H9 (cell line): ENCODE results near the gene HBD. TPM values are rescaled to one million over a fixed set of nuclear protein-coding genes. Genes with fewer than 3 reads are reported as not detected.

Experiments
- DNase-seq: peaks from one replicate; pipeline ENCODE4 v3.0.0-alpha.2; 2017
- H2AFZ ChIP-seq: one replicate; pipeline ENCODE4 v1.6.1; 2013; ENCODE audit warnings: mild to moderate bottlenecking, low read length, control low read depth, moderate library complexity
- H2AK5ac ChIP-seq: 2 replicates; pipeline ENCODE4 v1.6.1; 2013; ENCODE audit warnings: low read length, control low read depth, mixed read lengths; ENCODE audit not compliant: insufficient read length
- H2BK120ac ChIP-seq: one replicate; pipeline ENCODE4 v1.6.1; 2013; ENCODE audit warnings: low read depth, mild to moderate bottlenecking, low read length, control low read depth, inconsistent platforms; ENCODE audit not compliant: poor library complexity, severe bottlenecking
- H2BK12ac ChIP-seq: 2 replicates; pipeline ENCODE4 v1.6.1; 2013; ENCODE audit warnings: low read length, control low read depth, mixed read lengths, low read depth; ENCODE audit not compliant: insufficient read length
- H2BK15ac ChIP-seq: 2 replicates; pipeline ENCODE4 v1.6.1; 2013; ENCODE audit warnings: low read depth, low read length, control low read depth
- H2BK20ac ChIP-seq: one replicate; pipeline ENCODE4 v1.6.1; 2013; ENCODE audit warnings: low read depth, mild to moderate bottlenecking, low read length, control low read depth, inconsistent platforms; ENCODE audit not compliant: poor library complexity, severe bottlenecking
- H2BK5ac ChIP-seq: 2 replicates; pipeline ENCODE4 v1.6.1; 2013; ENCODE audit warnings: low read length, control low read depth, mixed read lengths; ENCODE audit not compliant: insufficient read length
- H3K14ac ChIP-seq: 2 replicates; pipeline ENCODE4 v1.6.1; 2013; ENCODE audit warnings: low read length, control low read depth; ENCODE audit not compliant: insufficient read depth
- H3K18ac ChIP-seq: 2 replicates; pipeline ENCODE4 v1.6.1; 2013; ENCODE audit warnings: low read depth, mild to moderate bottlenecking, mixed read lengths, low read length, control low read depth; ENCODE audit not compliant: insufficient read length
- H3K23ac ChIP-seq: 2 replicates; pipeline ENCODE4 v1.6.1; 2013; ENCODE audit warnings: low read length, control low read depth, mixed read lengths, low read depth; ENCODE audit not compliant: insufficient read length
- H3K23me2 ChIP-seq: 2 replicates; pipeline ENCODE4 v1.6.1; 2013; ENCODE audit warnings: low read depth, mild to moderate bottlenecking, mixed read lengths, low read length, control low read depth; ENCODE audit not compliant: insufficient read length, poor library complexity, severe bottlenecking
- H3K27ac ChIP-seq: 2 replicates; pipeline ENCODE4 v1.5.1; 2013; ENCODE audit warnings: low read length, control low read depth, mixed read lengths, low read depth; ENCODE audit not compliant: insufficient read length
- H3K27me3 ChIP-seq: 2 replicates; pipeline ENCODE4 v1.6.1; 2013; ENCODE audit warnings: low read length, control low read depth, inconsistent platforms; ENCODE audit not compliant: insufficient read depth
- H3K4ac ChIP-seq: 2 replicates; pipeline ENCODE4 v1.6.1; 2013; ENCODE audit warnings: low read depth, mild to moderate bottlenecking, control low read depth, inconsistent platforms, low read length, moderate library complexity
- H3K4me1 ChIP-seq: 2 replicates; pipeline ENCODE4 v1.6.1; 2013; ENCODE audit warnings: low read length, control low read depth, inconsistent platforms; ENCODE audit not compliant: insufficient read depth
- H3K4me2 ChIP-seq: 2 replicates; pipeline ENCODE4 v1.6.1; 2013; ENCODE audit warnings: low read length, control low read depth, mixed read lengths; ENCODE audit not compliant: insufficient read length, insufficient read depth
- H3K56ac ChIP-seq: 2 replicates; pipeline ENCODE4 v1.6.1; 2013; ENCODE audit warnings: low read depth, mild to moderate bottlenecking, mixed read lengths, low read length, control low read depth; ENCODE audit not compliant: insufficient read length
- H3K79me1 ChIP-seq: 2 replicates; pipeline ENCODE4 v1.6.1; 2013; ENCODE audit warnings: low read depth, mild to moderate bottlenecking, moderate library complexity, low read length, control low read depth, inconsistent platforms; ENCODE audit not compliant: insufficient read depth, poor library complexity, severe bottlenecking
- H3K79me2 ChIP-seq: 2 replicates; pipeline ENCODE4 v1.6.1; 2013; ENCODE audit warnings: low read length, control low read depth, inconsistent platforms; ENCODE audit not compliant: insufficient read depth
- H3K9ac ChIP-seq: 2 replicates; pipeline ENCODE4 v1.6.1; 2013; ENCODE audit warnings: low read length, control low read depth, mixed read lengths; ENCODE audit not compliant: insufficient read length; ENCODE audit errors: extremely low read depth
- H3K9me3 ChIP-seq: one replicate; pipeline ENCODE4 v1.6.1; 2013; ENCODE audit warnings: low read depth, low read length, inconsistent platforms; ENCODE audit not compliant: control insufficient read depth
- H3T11ph ChIP-seq: one replicate; pipeline ENCODE4 v1.6.1; 2013; ENCODE audit warnings: mild to moderate bottlenecking, low read length, control low read depth, inconsistent platforms
- H4K20me1 ChIP-seq: one replicate; pipeline ENCODE4 v1.6.1; 2013; ENCODE audit not compliant: control insufficient read depth, insufficient read length, insufficient read depth
- H4K5ac ChIP-seq: 2 replicates; pipeline ENCODE4 v1.6.1; 2013; ENCODE audit warnings: low read depth, mild to moderate bottlenecking, mixed read lengths, low read length, control low read depth; ENCODE audit not compliant: insufficient read length
- H4K8ac ChIP-seq: replicated peaks from 2 replicates; pipeline ENCODE4 v1.6.1; 2013; ENCODE audit warnings: low read length, control low read depth, mixed read lengths, low read depth; ENCODE audit not compliant: insufficient read length
- H4K91ac ChIP-seq: 2 replicates; pipeline ENCODE4 v1.6.1; 2013; ENCODE audit warnings: low read depth, mild to moderate bottlenecking, moderate library complexity, mixed read lengths, low read length, control low read depth; ENCODE audit not compliant: insufficient read length
- H3K27ac Mint-ChIP-seq, 3 experiments: 2 replicates in 2 of 3; 3 replicates in 1 of 3; pipeline ENCODE4 v1.8.0; 2020 to 2021; ENCODE audit warnings: mixed read lengths in 3 of 3, mild to moderate bottlenecking in 1 of 3, moderate library complexity in 1 of 3
- H3K27me3 Mint-ChIP-seq: 2 replicates; pipeline ENCODE4 v1.8.0; 2021; ENCODE audit warnings: low read depth, mild to moderate bottlenecking, moderate library complexity, mixed read lengths
- H3K36me3 Mint-ChIP-seq, 3 experiments: 2 replicates in 2 of 3; 3 replicates in 1 of 3; pipeline ENCODE4 v1.8.0; 2020 to 2021; ENCODE audit warnings: low read depth in 3 of 3, mixed read lengths in 3 of 3; ENCODE audit not compliant: insufficient read depth in 1 of 3
- H3K4me1 Mint-ChIP-seq, 2 experiments: 2 replicates each; pipeline ENCODE4 v1.8.0; 2020; ENCODE audit warnings: mixed read lengths in 2 of 2
- H3K4me3 Mint-ChIP-seq, 2 experiments: 2 replicates in 1 of 2; 3 replicates in 1 of 2; pipeline ENCODE4 v1.8.0; 2020 to 2021; ENCODE audit warnings: mild to moderate bottlenecking in 2 of 2, mixed read lengths in 2 of 2, moderate library complexity in 1 of 2
- H3K9me3 Mint-ChIP-seq, 2 experiments: 2 replicates in 1 of 2; 3 replicates in 1 of 2; pipeline ENCODE4 v1.8.0; 2020; ENCODE audit warnings: mild to moderate bottlenecking in 2 of 2, mixed read lengths in 2 of 2, moderate library complexity in 1 of 2
- WGBS: extraction: QIAGEN DNeasy Blood & Tissue Kit; methylation state at CpG from one replicate; pipeline ENCODE4 v1.1.7; 2013; ENCODE audit warnings: missing lambda C conversion rate, low lambda C conversion rate, mixed read lengths; ENCODE audit not compliant: insufficient read length; ENCODE audit errors: extremely low coverage; 5-methylcytosine and 5-hydroxymethylcytosine counted together
- total RNA-seq: library from RNA; stranded (reverse); gene quantifications from 2 replicates; pipeline ENCODE4 v1.2.1, GENCODE V29; 2021
- TF ChIP-seq, protein P1 (sequence below): fragments of 200-600 bp; sonication (generic); conservative IDR thresholded peaks from 3 replicates; pipeline ENCODE4 v1.8.0; 2021; ENCODE audit warnings: antibody characterized with exemption, mild to moderate bottlenecking

Gene HBD
- total RNA-seq, 1 experiment from 2014 or later, result not detected

DNA sequence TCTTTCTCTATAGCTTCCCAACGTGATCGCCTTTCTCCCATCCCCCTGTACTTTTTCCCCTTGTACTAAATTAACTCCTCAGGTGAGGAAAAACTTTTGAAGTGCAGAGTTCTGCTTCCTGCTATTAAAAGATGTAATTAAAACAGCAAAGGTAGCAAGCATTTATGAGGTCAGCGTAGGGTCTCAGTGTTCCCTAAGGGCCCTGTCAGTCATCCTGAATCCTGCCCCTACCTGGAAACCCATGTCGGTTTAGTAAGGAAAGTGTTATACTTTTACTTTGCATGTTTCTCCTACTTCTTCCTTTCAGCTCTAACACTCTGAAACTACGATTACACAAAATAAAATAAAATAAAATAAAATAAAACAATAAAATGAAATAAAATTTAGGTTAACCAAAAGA is 6.2 kb downstream of the HBD start:
- Histone ChIP-seq H2BK5ac (no peak overlapping the region), H3K23ac (no peak overlapping the region), H3K27me3 (no peaks in the 10 kb centered on the region), H4K8ac (no peak overlapping the region), H2BK120ac (no peak overlapping the region), H3K23me2 (no peaks in the 10 kb centered on the region), H3K27ac (no peak overlapping the region), H3K18ac (no peak overlapping the region), H3K4me1 (no peaks in the 10 kb centered on the region), H3K14ac (no peak overlapping the region), H2AFZ (no peak overlapping the region), H2BK12ac (no peak overlapping the region), H4K20me1 (no peaks in the 10 kb centered on the region), H2BK20ac (no peak overlapping the region), H2AK5ac (no peak overlapping the region), H4K5ac (no peak overlapping the region), H3K9me3 (no peaks in the 10 kb centered on the region), H3K79me2 (no peaks in the 10 kb centered on the region), H3T11ph (no peak overlapping the region), H4K91ac (no peak overlapping the region), H3K56ac (no peak overlapping the region), H2BK15ac (no peak overlapping the region), H3K79me1 (no peaks in the 10 kb centered on the region), H3K9ac (no peak overlapping the region), H3K4ac (no peak overlapping the region), H3K4me2 (no peak overlapping the region)
- Mint-ChIP-seq H3K4me1 (no peaks in the 10 kb centered on the region), H3K36me3 (no peaks in the 10 kb centered on the region), H3K27me3 (no peaks in the 10 kb centered on the region), H3K4me3 (no peak overlapping the region), H3K27ac (no peak overlapping the region), H3K9me3 (no peaks in the 10 kb centered on the region)
- 100% methylated on average over 2 of the region's 5 CpGs for WGBS
- TF ChIP-seq, protein P1, sequence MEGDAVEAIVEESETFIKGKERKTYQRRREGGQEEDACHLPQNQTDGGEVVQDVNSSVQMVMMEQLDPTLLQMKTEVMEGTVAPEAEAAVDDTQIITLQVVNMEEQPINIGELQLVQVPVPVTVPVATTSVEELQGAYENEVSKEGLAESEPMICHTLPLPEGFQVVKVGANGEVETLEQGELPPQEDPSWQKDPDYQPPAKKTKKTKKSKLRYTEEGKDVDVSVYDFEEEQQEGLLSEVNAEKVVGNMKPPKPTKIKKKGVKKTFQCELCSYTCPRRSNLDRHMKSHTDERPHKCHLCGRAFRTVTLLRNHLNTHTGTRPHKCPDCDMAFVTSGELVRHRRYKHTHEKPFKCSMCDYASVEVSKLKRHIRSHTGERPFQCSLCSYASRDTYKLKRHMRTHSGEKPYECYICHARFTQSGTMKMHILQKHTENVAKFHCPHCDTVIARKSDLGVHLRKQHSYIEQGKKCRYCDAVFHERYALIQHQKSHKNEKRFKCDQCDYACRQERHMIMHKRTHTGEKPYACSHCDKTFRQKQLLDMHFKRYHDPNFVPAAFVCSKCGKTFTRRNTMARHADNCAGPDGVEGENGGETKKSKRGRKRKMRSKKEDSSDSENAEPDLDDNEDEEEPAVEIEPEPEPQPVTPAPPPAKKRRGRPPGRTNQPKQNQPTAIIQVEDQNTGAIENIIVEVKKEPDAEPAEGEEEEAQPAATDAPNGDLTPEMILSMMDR, result no peak
- DNase-seq, result no peak
